H7 (cell line): ENCODE results near the gene ERVW-1. TPM values are rescaled to one million over a fixed set of nuclear protein-coding genes. Genes with fewer than 3 reads are reported as not detected.
A peak's percentile ranks its signal among the peaks of the same experiment; 100 is the strongest.
"Not testable (repeated sequence)": the region's sequence is repeated elsewhere in the genome, so short reads cannot be mapped to it uniquely, and the experiment has no call there.

Experiments used
- DNase-seq: peaks from one replicate; pipeline ENCODE4 v3.0.0; 2012
- H3K27me3 ChIP-seq: 2 replicates; pipeline ENCODE4 v1.6.0; 2011; ENCODE audit warnings: mild to moderate bottlenecking, low read length; ENCODE audit not compliant: control insufficient read depth, insufficient read depth
- H3K36me3 ChIP-seq: replicated peaks from 2 replicates; pipeline ENCODE4 v1.5.1; 2011; ENCODE audit warnings: low read length; ENCODE audit not compliant: control insufficient read depth, insufficient read depth
- H3K4me3 ChIP-seq: 2 replicates; pipeline ENCODE4 v1.5.1; 2011; ENCODE audit warnings: low read depth, mild to moderate bottlenecking, control low read depth, low read length, moderate library complexity; ENCODE audit not compliant: insufficient read depth
- total RNA-seq: library from RNA; depleted of rRNA; stranded (reverse); fragments of >200 nt; shearing (Covaris generic); gene quantifications from 2 replicates; pipeline ENCODE4 v1.2.3, GENCODE V29; 2014

ERVW-1 gene
- total RNA-seq, 1 experiment from 2014 or later = 1.1 TPM

DNA sequence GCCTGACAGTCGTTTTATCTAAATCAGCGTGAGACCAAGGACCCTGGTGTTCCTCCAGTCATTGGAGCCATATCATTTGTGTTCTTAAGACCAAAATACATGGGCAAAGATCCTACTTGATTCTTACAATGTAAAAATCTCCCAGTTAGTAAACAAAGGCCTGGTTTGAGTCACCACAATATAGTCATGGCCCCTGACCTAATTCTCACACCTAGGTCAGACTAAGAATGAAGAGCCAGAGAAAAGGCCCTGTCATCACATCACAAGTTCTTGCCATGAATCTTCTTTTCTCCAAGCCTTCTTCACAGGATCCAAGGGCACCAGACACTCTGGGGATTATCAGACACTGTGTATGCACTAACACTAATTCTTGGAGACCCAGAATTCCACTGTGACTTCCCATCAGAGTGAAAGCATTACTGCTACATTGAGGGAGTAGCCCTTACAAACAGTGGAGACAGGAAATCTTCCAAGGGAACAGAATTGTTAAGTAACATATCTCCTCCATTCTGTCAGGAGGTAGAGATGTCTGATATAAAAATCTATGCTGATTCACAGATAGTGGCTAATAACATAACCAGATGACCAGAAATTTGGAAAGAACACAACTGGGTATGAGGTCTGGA, 7.6 kb upstream of the ERVW-1 start:
- H3K36me3 ChIP-seq = peaks cover 2% of the 10 kb centered on the region
- DNase-seq = no peak
- no peaks in the 10 kb centered on the region for H3K27me3 ChIP-seq
- no peak overlapping the region for H3K4me3 ChIP-seq

DNA sequence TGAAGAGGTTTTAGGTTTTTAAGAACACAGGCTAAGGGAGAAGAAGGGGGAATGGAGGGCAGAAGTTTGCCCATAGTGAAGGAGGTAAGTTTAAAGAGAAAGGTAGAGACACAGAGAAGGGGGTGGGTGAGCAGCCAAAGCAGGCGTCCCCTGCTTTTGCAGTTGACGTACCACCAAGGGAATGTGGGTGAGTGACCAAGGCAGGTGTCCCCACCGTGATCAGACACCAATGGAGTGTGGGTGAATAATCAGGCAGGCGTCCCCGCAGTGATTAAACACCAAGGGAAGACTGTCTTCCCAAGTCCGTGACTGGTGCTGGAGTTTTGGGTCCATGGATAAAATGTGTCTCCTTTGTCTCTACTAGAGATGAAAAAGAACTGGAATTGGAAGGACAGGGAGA, 6.5 kb upstream of the ERVW-1 start:
- H3K36me3 ChIP-seq, H3K27me3 ChIP-seq, H3K4me3 ChIP-seq, DNase-seq: not testable (repeated sequence)

DNA sequence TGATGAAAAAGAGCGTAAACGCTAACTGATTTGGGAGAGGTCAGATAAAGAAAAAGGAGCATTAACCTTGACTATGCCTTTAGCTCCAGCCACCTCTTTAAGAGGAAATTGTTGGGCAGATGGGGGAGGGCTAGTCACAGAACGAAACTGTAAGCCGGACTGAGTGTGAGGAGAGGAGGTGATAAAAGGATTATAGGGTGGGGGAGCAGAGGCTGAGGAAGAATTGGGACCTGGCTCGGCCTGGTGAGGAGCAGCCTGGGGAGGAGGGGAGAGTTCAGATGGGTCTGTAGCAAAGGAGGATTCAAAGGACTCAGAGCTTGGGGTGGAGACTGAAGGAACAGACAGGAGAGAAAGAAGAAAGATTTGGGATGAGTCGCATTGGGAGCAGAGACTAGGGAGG, 5.9 kb upstream of the ERVW-1 start:
- not testable (repeated sequence) for H3K4me3 ChIP-seq, H3K36me3 ChIP-seq, DNase-seq, H3K27me3 ChIP-seq

DNA sequence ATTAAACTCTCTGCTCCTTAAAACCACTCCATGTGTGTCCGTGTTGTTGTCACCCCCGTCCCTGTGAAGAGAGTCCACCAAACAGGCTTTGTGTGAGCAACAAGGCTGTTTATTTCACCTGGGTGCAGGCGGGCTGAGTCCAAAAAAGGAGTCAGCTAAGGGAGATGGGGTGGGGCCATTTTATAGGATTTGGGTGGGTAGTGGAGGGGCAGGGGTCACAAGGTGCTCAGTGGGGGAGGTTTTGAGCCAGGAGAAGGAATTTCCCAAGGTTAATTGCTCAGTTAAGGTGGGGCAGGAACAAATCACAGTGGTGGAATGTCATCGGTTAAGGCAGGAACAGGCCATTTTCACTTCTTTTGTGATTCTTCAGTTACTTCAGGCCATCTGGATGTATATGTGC, 1.4 kb upstream of the ERVW-1 start:
- not testable (repeated sequence) for H3K36me3 ChIP-seq, H3K4me3 ChIP-seq, DNase-seq, H3K27me3 ChIP-seq

DNA sequence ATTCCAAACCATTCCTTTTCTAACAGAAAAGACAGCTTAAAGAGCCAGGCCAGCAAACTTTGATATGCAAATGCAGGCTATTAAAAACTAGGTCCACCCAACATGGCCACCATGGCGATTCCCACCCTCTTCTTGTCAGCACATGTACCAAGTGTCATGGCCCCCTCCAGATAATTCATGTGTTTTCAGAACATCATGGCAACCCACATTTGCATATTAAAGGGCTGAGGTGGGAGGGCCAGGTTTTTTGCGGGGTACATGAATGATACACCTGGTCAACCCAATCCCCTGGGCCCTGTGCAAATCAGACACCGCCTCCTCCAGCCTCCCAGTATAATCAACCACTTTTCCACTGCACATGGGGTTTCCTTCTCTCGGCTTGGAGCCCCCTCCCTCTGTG, 965 bp upstream of the ERVW-1 start:
- Histone ChIP-seq H3K4me3 (no peak overlapping the region), H3K27me3 (no peaks in the 10 kb centered on the region), H3K36me3 (no peaks in the 10 kb centered on the region)
- no peak for DNase-seq

DNA sequence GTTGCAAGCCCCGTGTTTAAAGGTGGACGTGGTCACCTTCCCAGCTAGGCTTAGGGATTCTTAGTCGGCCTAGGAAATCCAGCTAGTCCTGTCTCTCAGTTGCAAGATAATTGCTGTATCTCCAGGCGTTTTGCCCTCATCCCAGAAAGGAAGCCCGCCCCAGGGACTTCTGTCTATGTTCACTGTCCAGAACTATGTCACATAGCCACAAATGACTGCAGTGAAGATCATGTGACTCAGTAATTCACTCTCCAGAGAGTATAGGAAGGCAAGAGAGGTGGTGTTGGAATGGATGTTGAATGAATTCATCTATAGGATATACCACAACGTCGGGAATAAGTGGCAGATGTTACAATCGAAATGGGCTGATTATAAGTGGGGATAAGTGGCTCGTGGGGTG, 349 bp upstream of the ERVW-1 start:
- no peak for DNase-seq
- Histone ChIP-seq H3K4me3 (no peak overlapping the region), H3K27me3 (no peaks in the 10 kb centered on the region), H3K36me3 (no peaks in the 10 kb centered on the region)

DNA sequence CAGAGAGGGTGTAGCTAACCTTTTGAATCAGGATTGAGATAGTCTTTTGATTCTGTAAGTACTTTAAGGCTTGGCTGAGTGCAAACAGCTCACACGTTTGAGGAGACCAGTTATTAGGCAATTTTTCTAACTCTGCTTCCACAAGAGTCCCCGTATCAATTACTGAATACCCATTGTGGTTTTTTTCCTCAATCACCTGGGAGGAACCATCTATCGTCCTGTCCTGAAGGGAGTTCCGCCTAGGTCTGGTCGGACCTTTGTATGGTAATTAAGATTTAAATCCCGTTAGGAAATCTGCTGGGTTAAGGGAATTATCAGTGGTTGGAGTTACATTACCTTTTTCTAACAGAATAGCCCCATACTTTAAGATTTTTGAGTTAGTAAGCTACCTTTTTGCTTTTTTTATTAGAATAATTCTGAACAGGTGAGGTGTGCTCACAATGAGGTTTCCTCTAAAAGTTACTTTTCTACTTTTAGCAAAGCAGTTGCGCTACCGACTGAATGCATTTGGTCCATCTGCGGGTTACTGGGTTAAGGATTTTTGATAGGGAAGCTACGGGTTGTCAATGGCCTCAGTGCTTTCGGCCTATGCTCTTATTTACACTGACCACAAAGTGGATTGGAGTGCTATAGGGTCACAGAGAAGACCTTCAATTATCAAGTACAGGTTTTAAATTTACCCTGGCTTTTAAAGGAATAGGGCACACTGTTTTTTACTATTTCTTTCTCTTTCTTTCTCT, 1.7 kb downstream of the ERVW-1 start:
- not testable (repeated sequence) for H3K36me3 ChIP-seq, H3K4me3 ChIP-seq, DNase-seq

DNA sequence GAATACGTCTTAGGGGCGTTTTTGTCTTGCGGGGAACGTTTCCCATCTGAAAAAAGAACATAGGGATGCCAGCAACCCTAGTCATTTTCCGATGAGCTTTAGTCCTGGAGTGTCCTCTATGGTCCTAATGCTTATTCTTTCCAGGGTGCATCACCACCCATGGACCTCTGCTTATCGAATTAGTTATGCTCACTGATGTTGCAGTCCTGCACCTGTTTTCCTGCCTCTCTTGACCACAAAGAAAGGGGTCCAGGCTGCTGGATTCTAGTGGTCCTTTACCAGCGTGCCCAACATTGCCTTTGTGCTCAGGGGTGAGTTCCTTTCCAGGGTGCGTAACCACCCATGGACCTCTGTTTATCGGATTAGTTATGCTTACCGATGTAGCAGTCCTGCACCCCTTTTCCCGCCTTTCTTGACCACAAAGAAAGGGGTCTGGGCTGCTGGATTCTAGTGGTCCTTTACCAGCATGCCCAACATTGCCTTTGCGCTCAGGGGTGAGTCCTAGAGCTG, 2.4 kb downstream of the ERVW-1 start:
- H3K36me3 ChIP-seq, H3K4me3 ChIP-seq, DNase-seq, H3K27me3 ChIP-seq: not testable (repeated sequence)

More for the DNA sequence above, 1.7 kb downstream of the ERVW-1 start:
- not testable (repeated sequence) for H3K27me3 ChIP-seq

DNA sequence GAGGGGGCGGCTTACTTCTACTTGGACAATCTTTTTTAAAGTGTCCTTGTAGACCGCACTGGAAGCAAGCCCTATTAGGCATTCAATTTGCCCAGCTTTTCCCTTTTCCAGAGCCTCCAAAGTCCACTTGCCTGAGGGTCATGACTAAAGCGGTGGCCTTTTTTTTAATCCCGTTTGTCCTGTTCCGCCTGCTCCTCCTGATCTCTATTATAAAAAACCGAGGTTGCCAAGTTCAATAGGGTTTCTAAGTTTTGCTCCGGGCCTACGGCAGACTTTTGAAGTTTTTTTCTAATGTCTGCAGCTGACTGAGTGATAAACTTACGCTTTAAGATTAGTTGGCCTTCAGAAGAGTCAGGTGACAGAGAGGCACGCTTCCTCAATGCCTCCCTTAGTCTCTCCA, 3.8 kb downstream of the ERVW-1 start:
- H3K27me3 ChIP-seq, DNase-seq, H3K4me3 ChIP-seq, H3K36me3 ChIP-seq: not testable (repeated sequence)

DNA sequence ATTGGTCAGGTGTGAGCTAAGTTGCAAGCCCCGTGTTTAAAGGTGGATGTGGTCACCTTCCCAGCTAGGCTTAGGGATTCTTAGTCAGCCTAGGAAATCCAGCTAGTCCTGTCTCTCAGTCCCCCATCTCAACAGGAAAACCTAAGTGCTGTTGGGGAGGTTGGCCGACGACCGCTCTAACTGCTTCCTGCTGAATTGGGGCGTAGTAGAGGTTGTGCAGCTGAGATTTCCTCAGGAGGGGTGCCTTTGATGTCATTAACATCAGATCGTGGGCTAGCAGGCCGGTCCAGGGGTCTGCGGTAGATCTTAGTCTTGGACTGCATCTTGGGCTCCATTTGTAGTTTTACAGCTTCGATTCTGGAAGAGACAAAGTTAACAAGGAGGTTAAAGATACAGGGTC, 9.2 kb downstream of the ERVW-1 start:
- not testable (repeated sequence) for DNase-seq, H3K4me3 ChIP-seq, H3K27me3 ChIP-seq, H3K36me3 ChIP-seq

DNA sequence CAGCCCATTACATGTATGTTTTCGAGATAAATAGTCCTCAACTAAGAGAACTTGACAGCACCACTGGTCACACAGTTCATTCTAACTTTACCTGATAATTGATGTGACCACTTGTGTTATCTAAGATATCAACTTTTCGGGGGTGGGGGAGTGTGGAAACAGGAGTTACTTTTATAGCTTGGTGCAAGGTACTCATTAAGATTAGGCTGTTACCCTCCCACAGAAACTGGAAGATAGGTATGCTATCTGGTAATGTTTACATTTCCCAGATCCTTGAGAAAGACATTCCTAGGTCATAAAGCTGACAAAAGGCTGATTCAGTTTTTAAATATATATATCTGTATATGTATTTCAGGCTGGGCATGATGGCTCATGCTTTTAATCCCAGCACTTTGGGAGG, 11.1 kb downstream of the ERVW-1 start:
- Histone ChIP-seq H3K4me3 (no peak overlapping the region), H3K36me3 (no peaks in the 10 kb centered on the region), H3K27me3 (no peaks in the 10 kb centered on the region)
- DNase-seq = no peak

DNA sequence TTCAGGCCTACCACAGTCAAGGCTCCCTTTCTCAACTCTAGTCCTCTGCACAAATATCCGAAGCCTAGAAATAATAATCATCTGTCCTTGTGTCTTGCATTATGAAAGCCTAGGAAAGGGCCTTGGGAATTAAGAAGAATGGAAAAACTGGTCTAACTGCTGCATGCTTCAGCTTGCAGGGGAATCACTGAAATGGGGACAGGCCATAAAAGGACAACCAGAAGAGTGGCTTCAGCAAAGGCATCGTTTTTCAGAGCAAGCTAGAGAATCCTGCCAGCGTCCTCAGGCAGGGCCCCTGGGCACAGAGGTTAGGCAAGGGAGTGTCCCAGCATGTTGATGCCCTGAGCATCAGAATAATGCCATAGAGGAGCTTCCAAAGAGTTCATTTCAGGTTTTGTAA, 13.2 kb downstream of the ERVW-1 start:
- H3K36me3 ChIP-seq = no peaks in the 10 kb centered on the region
- H3K27me3 ChIP-seq = no peaks in the 10 kb centered on the region
- no peak overlapping the region for H3K4me3 ChIP-seq
- no peak for DNase-seq

DNA sequence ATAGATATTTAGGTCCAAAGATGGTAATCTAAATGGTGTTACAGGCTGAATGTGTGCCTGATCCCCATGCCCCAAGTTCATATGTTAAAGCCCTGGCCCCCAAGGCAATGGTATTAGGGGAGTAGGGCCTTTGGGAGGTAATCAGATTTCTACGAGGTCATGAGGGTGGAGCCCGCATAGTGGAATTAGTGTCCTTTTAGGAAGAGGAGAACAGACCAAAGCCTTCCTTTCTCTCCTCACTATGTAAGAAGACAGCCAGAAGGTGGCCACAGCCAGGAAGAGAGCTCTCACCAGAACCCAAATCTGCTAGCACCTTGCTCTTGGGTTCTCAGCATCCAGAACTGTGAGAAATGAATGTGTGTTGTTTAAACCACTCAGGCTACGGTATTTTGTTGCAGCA, 15.2 kb downstream of the ERVW-1 start:
- peaks cover under 1% of the 10 kb centered on the region for H3K36me3 ChIP-seq
- DNase-seq = no peak
- no peak overlapping the region for H3K4me3 ChIP-seq
- H3K27me3 ChIP-seq = no peaks in the 10 kb centered on the region

DNA sequence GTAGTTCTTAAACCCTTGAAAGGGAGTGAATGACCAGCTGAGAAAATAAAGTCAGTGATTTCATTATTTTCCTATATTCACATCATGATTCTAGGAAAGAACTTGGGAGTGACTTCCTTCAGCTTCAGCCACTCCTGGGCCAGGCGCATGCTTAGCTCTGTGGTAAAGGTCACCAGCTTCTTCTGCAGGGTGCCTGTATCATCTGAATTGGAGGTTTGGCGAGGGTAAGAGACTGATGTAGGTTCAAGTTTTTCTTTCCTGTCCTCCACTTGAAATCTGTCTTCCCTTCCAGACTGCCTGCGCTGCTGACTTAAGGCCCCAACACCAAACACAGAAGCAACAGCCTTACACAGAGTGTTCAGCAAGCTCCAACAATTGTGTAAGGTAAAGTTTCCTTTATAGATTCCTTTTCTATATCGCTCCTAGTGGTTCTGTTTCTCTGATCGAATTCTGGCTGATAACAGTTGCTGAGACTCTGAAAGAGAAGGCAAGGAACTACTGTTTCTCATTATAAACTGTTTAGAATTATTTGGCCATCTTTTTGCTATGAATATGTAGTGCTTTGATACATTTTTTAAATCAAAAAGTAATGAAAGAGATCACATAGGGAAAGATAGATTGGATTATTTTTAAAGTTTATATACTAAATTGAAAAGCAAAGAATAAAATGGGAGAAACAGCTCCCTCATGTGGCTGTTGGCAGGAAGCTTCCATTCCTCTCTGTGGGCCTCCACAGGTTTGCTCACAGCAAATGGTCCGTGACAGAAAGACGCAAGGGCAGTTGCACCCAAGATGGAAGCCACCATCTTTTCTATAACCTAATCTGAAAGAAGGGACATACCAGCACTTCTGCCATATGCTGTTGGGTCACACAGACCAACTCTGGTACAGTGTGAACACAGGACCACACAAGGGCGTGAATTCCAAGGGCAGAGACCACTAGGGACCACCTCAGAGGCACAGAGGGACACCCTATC, 16.4 kb downstream of the ERVW-1 start:
- Histone ChIP-seq H3K36me3 (peaks cover 3% of the 10 kb centered on the region), H3K4me3 (no peak overlapping the region), H3K27me3 (no peaks in the 10 kb centered on the region)
- DNase-seq = peak; percentile 63
